GM23248 (cell line): ENCODE data around the gene SERPIND1. TPM values are rescaled to one million over a fixed set of nuclear protein-coding genes. Genes with fewer than 3 reads are reported as not detected.

ENCODE experiments used
- DNase-seq: peaks from one replicate; pipeline ENCODE4 v3.0.0-alpha.2; 2015
- H2AFZ ChIP-seq: fragments of 200-600 bp; sonication (generic); 2 replicates; pipeline ENCODE4 v1.6.1; 2016; ENCODE audit warnings: antibody characterized with exemption
- H3F3A ChIP-seq: fragments of 200-600 bp; sonication (generic); 2 replicates; pipeline ENCODE4 v1.6.1; 2016; ENCODE audit warnings: mild to moderate bottlenecking, antibody characterized with exemption, mixed run types; ENCODE audit not compliant: insufficient read depth
- H3K27ac ChIP-seq: fragments of 200-600 bp; sonication (generic); 2 replicates; pipeline ENCODE4 v1.5.1; 2016; ENCODE audit warnings: mild to moderate bottlenecking
- H3K27me3 ChIP-seq: fragments of 200-600 bp; sonication (generic); replicated peaks from 2 replicates; pipeline ENCODE4 v1.6.1; 2016; ENCODE audit warnings: mild to moderate bottlenecking; ENCODE audit not compliant: insufficient read depth
- H3K36me3 ChIP-seq: fragments of 200-600 bp; sonication (generic); 2 replicates; pipeline ENCODE4 v1.6.1; 2016; ENCODE audit warnings: low read depth, mild to moderate bottlenecking
- H3K4me1 ChIP-seq: fragments of 200-600 bp; sonication (generic); 2 replicates; pipeline ENCODE4 v1.6.1; 2016; ENCODE audit warnings: mild to moderate bottlenecking; ENCODE audit not compliant: insufficient read depth
- H3K4me2 ChIP-seq: fragments of 200-600 bp; sonication (generic); one replicate; pipeline ENCODE4 v1.6.1; 2016; ENCODE audit warnings: mild to moderate bottlenecking; ENCODE audit not compliant: unreplicated experiment
- H3K4me3 ChIP-seq: fragments of 200-600 bp; sonication (generic); 2 replicates; pipeline ENCODE4 v1.5.1; 2016; ENCODE audit warnings: mild to moderate bottlenecking
- H3K79me2 ChIP-seq: fragments of 200-600 bp; sonication (generic); 2 replicates; pipeline ENCODE4 v1.6.1; 2016; ENCODE audit warnings: mild to moderate bottlenecking; ENCODE audit not compliant: insufficient read depth
- H3K9ac ChIP-seq: fragments of 200-600 bp; sonication (generic); 2 replicates; pipeline ENCODE4 v1.6.1; 2016; ENCODE audit warnings: mild to moderate bottlenecking
- H3K9me2 ChIP-seq: fragments of 200-600 bp; sonication (generic); 2 replicates; pipeline ENCODE4 v1.6.1; 2016; ENCODE audit warnings: mixed run types, mild to moderate bottlenecking, moderate library complexity; ENCODE audit not compliant: insufficient read depth
- H3K9me3 ChIP-seq: fragments of 200-600 bp; sonication (generic); one replicate; pipeline ENCODE4 v1.6.1; 2017; ENCODE audit warnings: low read depth
- H4K20me1 ChIP-seq: fragments of 200-600 bp; sonication (generic); 2 replicates; pipeline ENCODE4 v1.6.0; 2016; ENCODE audit not compliant: insufficient read depth
- EZH2 ChIP-seq: fragments of 200-600 bp; sonication (generic); IDR thresholded peaks from 2 replicates; pipeline ENCODE4 v1.6.1; 2018; ENCODE audit warnings: antibody characterized with exemption, mild to moderate bottlenecking; ENCODE audit not compliant: insufficient read depth, poor library complexity, severe bottlenecking
- EZH2phosphoT487 ChIP-seq: fragments of 200-600 bp; sonication (generic); IDR thresholded peaks from 2 replicates; pipeline ENCODE4 v1.6.1; 2018; ENCODE audit warnings: antibody characterized with exemption, moderate library complexity, mild to moderate bottlenecking, low read depth; ENCODE audit not compliant: insufficient read depth
- WGBS, 2 experiments: methylation state at CpG; one replicate each; pipeline ENCODE4 v1.1.6; 2015 to 2017; ENCODE audit warnings: low lambda C conversion rate in 2 of 2, low coverage in 1 of 2; ENCODE audit errors: missing lambda C conversion rate in 2 of 2; 5-methylcytosine and 5-hydroxymethylcytosine counted together
- in situ Hi-C: fragments of 300-500 bp; cut with MboI; formaldehyde crosslinking; loops from 2 replicates; pipeline ENCODE4 v1.15.0; 2020
- polyA plus RNA-seq: library from polyadenylated mRNA; unstranded; fragments of >200 nt; fragmentation: Nextera tagmentation; extraction: Ambion mirVana; gene quantifications from 2 replicates; pipeline ENCODE4 v1.2.1, GENCODE V29; 2016
- total RNA-seq: library from RNA; depleted of rRNA; stranded (reverse); fragments of >200 nt; shearing (Covaris generic); gene quantifications from 2 replicates; pipeline ENCODE4 v1.2.3, GENCODE V29; 2014

Gene SERPIND1
- total and polyA plus RNA-seq, 2 experiments from 2014 or later = 0.26 TPM; not detected in 1

DNA sequence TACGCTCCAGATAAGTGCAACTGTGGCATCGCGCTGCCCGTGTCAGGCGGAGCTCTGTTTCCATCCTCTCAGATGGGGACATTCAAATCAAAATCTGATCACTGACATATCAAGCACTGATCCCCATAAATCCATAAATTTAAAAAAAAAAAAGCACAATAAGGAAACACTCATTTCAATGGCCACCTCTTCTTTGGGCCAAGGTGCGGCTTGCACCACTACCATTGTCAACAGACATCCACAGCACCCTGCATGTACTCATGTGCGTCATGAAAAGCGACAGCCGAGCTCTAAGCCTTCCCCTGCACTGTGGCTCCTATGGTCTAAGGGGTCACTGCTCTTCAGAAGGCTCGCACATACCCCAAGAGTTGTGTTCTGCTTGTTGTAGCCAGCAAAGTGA lies 26.7 kb upstream of the SERPIND1 start:
- Histone ChIP-seq H4K20me1 (no peaks in the 10 kb centered on the region), H3K9ac (no peak overlapping the region), H3K9me2 (no peaks in the 10 kb centered on the region), H3K36me3 (peaks cover 13% of the 10 kb centered on the region; the same call in 1 of the 2 replicates), H3K4me3 (no peak overlapping the region), H3F3A (peaks cover 9% of the 10 kb centered on the region; the same call in 1 of the 2 replicates), H2AFZ (no peak overlapping the region), H3K4me2 (no peak overlapping the region), H3K4me1 (peaks cover 12% of the 10 kb centered on the region), H3K9me3 (no peaks in the 10 kb centered on the region), H3K79me2 (no peaks in the 10 kb centered on the region), H3K27ac (no peak overlapping the region), H3K27me3 (no peaks in the 10 kb centered on the region)
- 95 to 97% methylated on average over 10 of the region's 10 CpGs for WGBS, 2 experiments
- in situ Hi-C loops = no loop called here
- no peak for TF ChIP-seq EZH2phosphoT487
- TF ChIP-seq EZH2 = no peak
- DNase-seq = no peak

DNA sequence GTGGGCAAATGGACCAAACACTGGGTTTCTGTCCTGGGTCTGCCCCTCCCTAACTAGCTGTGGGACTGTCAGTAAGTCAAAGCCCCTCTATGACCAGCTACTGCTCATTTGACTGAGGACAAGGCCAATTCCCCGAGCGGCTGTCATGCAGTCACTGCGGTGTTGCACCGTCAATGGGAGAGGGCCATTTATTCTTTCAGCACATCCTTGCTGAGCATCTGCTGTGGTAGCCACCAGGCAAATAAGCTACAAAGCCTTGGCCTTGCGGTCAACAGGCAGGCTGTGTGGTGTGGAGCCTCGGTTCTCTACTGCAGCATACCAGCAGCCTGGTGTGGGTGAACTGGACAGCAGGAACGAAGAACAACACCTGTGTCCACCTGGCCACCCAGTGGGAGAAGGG lies 25.8 kb upstream of the SERPIND1 start:
- Histone ChIP-seq H3F3A (peaks cover 9% of the 10 kb centered on the region; the same call in 1 of the 2 replicates), H3K9me3 (no peaks in the 10 kb centered on the region), H4K20me1 (no peaks in the 10 kb centered on the region), H3K79me2 (no peaks in the 10 kb centered on the region), H2AFZ (no peak overlapping the region), H3K9me2 (no peaks in the 10 kb centered on the region), H3K27ac (no peak overlapping the region), H3K36me3 (peaks cover 13% of the 10 kb centered on the region; the same call in 1 of the 2 replicates), H3K4me2 (no peak overlapping the region), H3K9ac (no peak overlapping the region), H3K4me3 (no peak overlapping the region), H3K27me3 (no peaks in the 10 kb centered on the region), H3K4me1 (peaks cover 12% of the 10 kb centered on the region)
- in situ Hi-C loops = no loop called here
- 90 to 92% methylated on average over 7 of the region's 7 CpGs for WGBS, 2 experiments
- TF ChIP-seq EZH2 (no peak), EZH2phosphoT487 (no peak)
- no peak for DNase-seq

DNA sequence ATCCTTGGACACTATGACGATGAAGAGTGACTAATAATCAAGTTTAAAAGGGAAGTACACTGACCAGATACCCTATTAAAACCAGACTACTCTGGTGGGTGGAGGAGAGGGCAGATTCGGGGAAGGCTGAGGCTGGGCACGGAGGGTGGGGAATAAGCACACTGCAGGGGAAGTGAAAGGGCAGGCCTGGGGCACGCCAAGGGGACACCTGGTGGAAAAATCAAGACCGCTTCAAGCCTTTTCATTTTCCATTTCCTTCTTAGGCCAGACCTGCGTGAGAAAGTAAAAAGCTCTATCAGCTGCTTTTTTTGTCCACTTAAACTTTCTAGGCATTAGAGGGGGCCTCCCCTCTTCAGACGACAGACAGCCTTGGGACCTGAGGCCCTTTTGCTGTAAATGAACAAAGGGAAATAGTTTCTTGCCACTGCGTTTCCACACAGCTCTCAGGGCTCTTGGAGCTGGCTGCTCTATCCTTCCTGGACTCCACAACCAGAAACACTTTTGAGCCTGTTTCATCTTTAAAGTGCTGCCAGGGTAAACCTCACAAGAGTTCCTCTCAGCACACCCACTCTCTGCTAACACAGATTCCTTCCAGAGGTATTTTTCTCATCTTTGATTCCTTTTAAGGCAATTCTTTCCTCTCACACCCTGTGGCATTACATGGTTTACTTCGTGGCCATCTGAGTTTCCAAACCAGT lies 25.0 kb upstream of the SERPIND1 start:
- Histone ChIP-seq H3K27me3 (no peaks in the 10 kb centered on the region), H3K9ac (no peak overlapping the region), H4K20me1 (no peaks in the 10 kb centered on the region), H3K27ac (no peak overlapping the region), H3K79me2 (no peaks in the 10 kb centered on the region), H3K4me1 (peaks cover 12% of the 10 kb centered on the region), H3K9me3 (no peaks in the 10 kb centered on the region), H3K4me3 (no peak overlapping the region), H3F3A (peaks cover 9% of the 10 kb centered on the region; the same call in 1 of the 2 replicates), H2AFZ (no peak overlapping the region), H3K36me3 (peaks cover 13% of the 10 kb centered on the region; the same call in 1 of the 2 replicates), H3K4me2 (no peak overlapping the region), H3K9me2 (no peaks in the 10 kb centered on the region)
- no peak for TF ChIP-seq EZH2phosphoT487
- no peak for TF ChIP-seq EZH2
- DNase-seq = peak; percentile 5
- 98% methylated on average over 9 of the region's 9 CpGs for WGBS, 2 experiments
- in situ Hi-C loops = no loop called here

DNA sequence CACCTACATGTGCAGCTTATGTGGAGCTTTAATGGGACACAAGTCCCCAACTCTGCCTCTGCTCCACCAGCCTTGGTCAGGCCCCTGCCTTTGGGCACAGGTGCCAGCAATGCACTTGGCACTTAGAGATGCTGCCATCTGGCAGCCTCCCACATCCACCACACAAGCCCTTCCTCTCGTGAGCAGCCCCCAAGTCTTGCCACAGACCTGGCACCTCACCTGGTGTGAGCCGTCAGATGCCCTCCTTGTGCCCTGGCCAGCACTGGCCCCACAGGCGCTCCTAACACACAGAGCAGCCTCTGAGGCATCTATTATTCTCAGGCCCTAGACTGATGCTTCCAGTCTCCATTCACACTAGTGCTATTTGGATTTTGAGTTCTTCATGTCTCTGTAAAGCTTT lies 24.5 kb upstream of the SERPIND1 start:
- DNase-seq = no peak
- no peaks in the 10 kb centered on the region for H4K20me1 ChIP-seq
- no peak overlapping the region for H3K4me3 ChIP-seq
- no peaks in the 10 kb centered on the region for H3K27me3 ChIP-seq
- H3K27ac ChIP-seq = no peak overlapping the region
- H3K36me3 ChIP-seq = peaks cover 8% of the 10 kb centered on the region; the same call in 1 of the 2 replicates
- no peak overlapping the region for H3K4me2 ChIP-seq
- TF ChIP-seq EZH2phosphoT487 = no peak
- no peak for TF ChIP-seq EZH2
- no peaks in the 10 kb centered on the region for H3K9me3 ChIP-seq
- H3K79me2 ChIP-seq = no peaks in the 10 kb centered on the region
- H3K9ac ChIP-seq = no peak overlapping the region
- H3K4me1 ChIP-seq = peaks cover 12% of the 10 kb centered on the region
- in situ Hi-C loops = no loop called here
- peaks cover 9% of the 10 kb centered on the region; the same call in 1 of the 2 replicates for H3F3A ChIP-seq
- no peak overlapping the region for H2AFZ ChIP-seq
- WGBS, 2 experiments = 94 to 95% methylated on average over 3 of the region's 3 CpGs
- H3K9me2 ChIP-seq = no peaks in the 10 kb centered on the region
